A549 (cell line): ENCODE data around the gene SVIL. TPM values are rescaled to one million over a fixed set of nuclear protein-coding genes. Genes with fewer than 3 reads are reported as not detected.

Experiments used
- ATAC-seq, 2 experiments: fragments of 200-7000 bp in 1 of 2; fragments of >200 bp in 1 of 2; cut with Nextera tagmentation in 1 of 2; cut with Tn5 transposase in 1 of 2; 3 replicates each; pipeline versions ENCODE4 v1.8.0 to v1.9.1; 2018 to 2020; ENCODE audit warnings: mild to moderate bottlenecking in 1 of 2, moderate library complexity in 1 of 2
- CTCF ChIA-PET: fragments of 300-600 bp; sonication (Branson Sonifier 250); formaldehyde crosslinking; extraction: SDS; loops from one replicate; lab custom pipeline; 2021; ENCODE audit warnings: antibody characterized with exemption, inconsistent platforms; lab: Yijun Ruan, JAX
- POLR2A ChIA-PET: fragments of 350-600 bp; formaldehyde crosslinking; extraction: SDS; loops from one replicate; lab custom pipeline; 2021; ENCODE audit warnings: antibody characterized with exemption, inconsistent platforms; lab: Yijun Ruan, JAX
- DNase-seq, 2 experiments: peaks; one replicate each; pipeline versions ENCODE4 v3.0.0 to v3.0.0-alpha.2; 2011 to 2016; ENCODE audit warnings: low read depth in 1 of 2, low spot score in 1 of 2
- FAIRE-seq: peaks from 2 replicates; lab custom pipeline; 2011; peaks lifted over from hg19 to GRCh38; lab: Jason Lieb, UNC
- H3K27ac ChIP-seq, 2 experiments: fragments of >200 bp; sonication (Bioruptor Twin); formaldehyde crosslinking; 3 replicates each; pipeline ENCODE4 v1.5.1; 2016 to 2017
- H3K4me1 ChIP-seq: fragments of >200 bp; sonication (Bioruptor Twin); formaldehyde crosslinking; 3 replicates; pipeline ENCODE4 v1.6.1; 2016
- H3K4me2 ChIP-seq: fragments of >200 bp; sonication (Bioruptor Twin); formaldehyde crosslinking; 3 replicates; pipeline ENCODE4 v1.6.1; 2016
- H3K4me3 ChIP-seq: fragments of >200 bp; sonication (Bioruptor Twin); formaldehyde crosslinking; 3 replicates; pipeline ENCODE4 v1.5.1; 2016
- H3K9me3 ChIP-seq: fragments of >200 bp; sonication (Bioruptor Twin); formaldehyde crosslinking; 3 replicates; pipeline ENCODE4 v1.6.1; 2016
- CEBPB ChIP-seq, 2 experiments: fragments of >200 bp in 1 of 2; sonication (Bioruptor Twin) in 1 of 2; formaldehyde crosslinking in 1 of 2; IDR thresholded peaks; 2 replicates each; pipeline ENCODE4 v1.6.1; 2012 to 2016
- EHF ChIP-seq: fragments of 250-450 bp; sonication (Bioruptor Pico); IDR thresholded peaks from 2 replicates; pipeline ENCODE4 v1.5.0; 2020; ENCODE audit warnings: mild to moderate bottlenecking
- EHMT2 ChIP-seq: fragments of 200-600 bp; sonication (generic); IDR thresholded peaks from 2 replicates; pipeline ENCODE4 v1.6.1; 2016; ENCODE audit warnings: antibody characterized with exemption, low read depth, mild to moderate bottlenecking, moderate library complexity
- EP300 ChIP-seq, 2 experiments: fragments of >200 bp; sonication (Bioruptor Twin); formaldehyde crosslinking; IDR thresholded peaks; 2 replicates in 1 of 2; 3 replicates in 1 of 2; pipeline ENCODE4 v1.6.1; 2016 to 2017
- ESRRA ChIP-seq: fragments of 150-350 bp; IDR thresholded peaks from 2 replicates; pipeline ENCODE4 v1.6.1; 2014; ENCODE audit warnings: mild to moderate bottlenecking, low read length, borderline replicate concordance
- GATA3 ChIP-seq: IDR thresholded peaks from 2 replicates; pipeline ENCODE4 v1.6.1; 2012; ENCODE audit warnings: borderline replicate concordance
- HDAC2 ChIP-seq: fragments of 200-600 bp; sonication (generic); IDR thresholded peaks from 2 replicates; pipeline ENCODE4 v1.6.1; 2016
- HOXB5 ChIP-seq: fragments of 250-450 bp; sonication (Bioruptor Pico); IDR thresholded peaks from 2 replicates; pipeline ENCODE4 v1.5.0; 2020; ENCODE audit warnings: mild to moderate bottlenecking, moderate library complexity
- JUN ChIP-seq, 2 experiments: fragments of >200 bp; sonication (Bioruptor Twin); formaldehyde crosslinking; IDR thresholded peaks; 2 replicates in 1 of 2; 3 replicates in 1 of 2; pipeline ENCODE4 v1.6.1; 2016 to 2017
- JUNB ChIP-seq: fragments of >200 bp; sonication (Bioruptor Twin); formaldehyde crosslinking; IDR thresholded peaks from 2 replicates; pipeline ENCODE4 v1.6.1; 2016
- KDM1A ChIP-seq: fragments of 200-600 bp; sonication (generic); IDR thresholded peaks from 2 replicates; pipeline ENCODE4 v1.6.1; 2016; ENCODE audit warnings: low read depth, mild to moderate bottlenecking
- MAX ChIP-seq: IDR thresholded peaks from 2 replicates; pipeline ENCODE4 v1.6.1; 2012
- MAZ ChIP-seq: fragments of 150-350 bp; IDR thresholded peaks from 2 replicates; pipeline ENCODE4 v1.6.1; 2014; ENCODE audit warnings: antibody characterized with exemption, low read depth, low read length, borderline replicate concordance
- NPAS2 ChIP-seq: fragments of 250-450 bp; sonication (Bioruptor Pico); IDR thresholded peaks from 2 replicates; pipeline ENCODE4 v1.8.0; 2022; ENCODE audit warnings: mild to moderate bottlenecking, moderate library complexity, borderline replicate concordance
- PBX3 ChIP-seq: IDR thresholded peaks from 2 replicates; pipeline ENCODE4 v1.6.1; 2012
- PHF8 ChIP-seq: fragments of 200-600 bp; sonication (generic); IDR thresholded peaks from 2 replicates; pipeline ENCODE4 v1.6.1; 2016; ENCODE audit warnings: low read depth, mild to moderate bottlenecking, antibody characterized with exemption, moderate library complexity, borderline replicate concordance
- RAD21 ChIP-seq, 2 experiments: fragments of >200 bp in 1 of 2; sonication (Bioruptor Twin) in 1 of 2; formaldehyde crosslinking in 1 of 2; IDR thresholded peaks in 1 of 2; conservative IDR thresholded peaks in 1 of 2; 2 replicates in 1 of 2; 3 replicates in 1 of 2; pipeline ENCODE4 v1.6.1; 2012 to 2018; ENCODE audit warnings: inconsistent platforms in 1 of 2
- RARB ChIP-seq: fragments of 250-450 bp; sonication (Bioruptor Pico); IDR thresholded peaks from 2 replicates; pipeline ENCODE4 v1.8.0; 2021; ENCODE audit warnings: mild to moderate bottlenecking, moderate library complexity
- RNF2 ChIP-seq: fragments of 200-600 bp; sonication (generic); IDR thresholded peaks from 2 replicates; pipeline ENCODE4 v1.6.1; 2016; ENCODE audit warnings: low read depth, mild to moderate bottlenecking, antibody characterized with exemption, moderate library complexity, borderline replicate concordance
- TFCP2L1 ChIP-seq: fragments of 250-450 bp; sonication (Bioruptor Pico); IDR thresholded peaks from 2 replicates; pipeline ENCODE4 v1.5.0; 2021; ENCODE audit warnings: mild to moderate bottlenecking
- USF2 ChIP-seq: fragments of 450-650 bp; IDR thresholded peaks from 2 replicates; pipeline ENCODE4 v1.6.1; 2014; ENCODE audit warnings: antibody characterized with exemption
- ZC3H11A ChIP-seq: fragments of 450-650 bp; IDR thresholded peaks from 2 replicates; pipeline ENCODE4 v1.6.1; 2014; ENCODE audit warnings: antibody characterized with exemption, mild to moderate bottlenecking
- ZNF302 ChIP-seq: fragments of 250-450 bp; sonication (Bioruptor Pico); IDR thresholded peaks from 2 replicates; pipeline ENCODE4 v1.9.0; 2021; ENCODE audit warnings: inconsistent platforms, mild to moderate bottlenecking, moderate library complexity
- WGBS: methylation state at CpG from one replicate; pipeline ENCODE4 v1.1.6; 2017; ENCODE audit errors: missing lambda C conversion rate; 5-methylcytosine and 5-hydroxymethylcytosine counted together
- polyA plus RNA-seq, 4 experiments: library from polyadenylated mRNA; depleted of rRNA in 3 of 4; stranded (reverse); fragments of >200 nt; fragmentation: RNase III in 1 of 4; extraction: RNeasy Plus Mini Kit Qiagen cat#74134 plus additional on column Dnase treatment in 1 of 4; gene quantifications; 2 replicates in 3 of 4; 3 replicates in 1 of 4; pipeline ENCODE4 v1.2.3, GENCODE V29; 2011 to 2017

The SVIL gene
- polyA plus RNA-seq, 2 of the 4 experiments (the other 2 are of a cell fraction): 12.0 to 20.4 TPM

GRCh38 chr10:29648983-29649268 lies 14.2 kb upstream of the SVIL start:
- H3K4me3 ChIP-seq: no peak overlapping the region
- POLR2A ChIA-PET: no interaction called here
- TF ChIP-seq JUNB (0 out of 2 replicates have a peak, but pooled peaks have one; percentile 21), RNF2 (no peak), EP300 (IDR thresholded peaks at IDR 0.05) (peak in 1 of 2 experiments; percentile 22; a peak in 1 of 5 replicates), GATA3 (peak; percentile 39; the same call in 1 of the 2 replicates), ESRRA (no peak), CEBPB (IDR thresholded peaks at IDR 0.05) (peak in 1 of 2 experiments; percentile 32; a peak in 2 of 4 replicates), JUN (IDR thresholded peaks at IDR 0.05) (peak in 1 of 2 experiments; percentile 29; a peak in 1 of 5 replicates)
- no peak for FAIRE-seq
- H3K9me3 ChIP-seq: no peaks in the 10 kb centered on the region
- CTCF ChIA-PET: interaction anchor here (0.6 to 1.1 kb wide), 3 partner anchors 40 to 114 kb away, joined by 3 read pairs; no protein-coding TSS in a partner anchor
- peak overlapping the region; percentile 44 for H3K4me2 ChIP-seq
- ATAC-seq: peak; percentile 8 to 77; a peak in 3 of 6 replicates
- DNase-seq: peak in 1 of 2 experiments; percentile 61
- H3K4me1 ChIP-seq: peaks cover 40% of the 10 kb centered on the region
- 9% methylated on average over 1 of the region's 1 CpG for WGBS
- peak overlapping the region in 1 of 2 experiments; percentile 50; a peak in 3 of 6 replicates for H3K27ac ChIP-seq

GRCh38 chr10:29648114-29648982 lies 13.6 kb upstream of the SVIL start:
- Histone ChIP-seq H3K4me2 (peak overlapping the region; percentile 44), H3K4me3 (no peak overlapping the region), H3K9me3 (no peaks in the 10 kb centered on the region), H3K4me1 (peaks cover 40% of the 10 kb centered on the region), H3K27ac (peak overlapping the region in 1 of 2 experiments; percentile 50; a peak in 3 of 6 replicates)
- 51% methylated on average over 9 of the region's 9 CpGs for whole genome bisulfite sequencing
- FAIRE-seq: no peak
- no peak for DNase-seq
- CTCF ChIA-PET: interaction anchor here (0.6 to 2.0 kb wide), 3 partner anchors 10 to 210 kb away, joined by 3 to 5 read pairs (median 4); no protein-coding TSS in a partner anchor
- ATAC-seq: peak; percentile 15 to 45; a peak in 3 of 6 replicates
- POLR2A ChIA-PET: no interaction called here
- no peak for TF ChIP-seq MAX
- TF ChIP-seq EHMT2: no peak
- no peak for TF ChIP-seq USF2
- TF ChIP-seq HDAC2: no peak
- no peak for TF ChIP-seq ZNF302
- no peak for TF ChIP-seq HOXB5 (CRISPR knock-in tag)
- TF ChIP-seq PBX3: no peak

GRCh38 chr10:29647478-29647877 lies 12.7 kb upstream of the SVIL start:
- WGBS: 85% methylated on average over 5 of the region's 5 CpGs
- FAIRE-seq (peak; percentile 7), ATAC-seq (no peak), DNase-seq (no peak)
- Histone ChIP-seq H3K4me2 (no peak overlapping the region; the same call in 2 of the 3 replicates), H3K9me3 (no peaks in the 10 kb centered on the region), H3K4me3 (no peak overlapping the region), H3K4me1 (peaks cover 40% of the 10 kb centered on the region), H3K27ac (no peak overlapping the region)
- ChIA-PET POLR2A (no interaction called here), CTCF (interaction anchor here (0.7 to 2.0 kb wide), 5 partner anchors 8 to 211 kb away, joined by 3 to 5 read pairs (median 4); no protein-coding TSS in a partner anchor)
- no peak for TF ChIP-seq NPAS2 (CRISPR knock-in tag)
- no peak for TF ChIP-seq HDAC2

GRCh38 chr10:29646960-29647461 lies 12.2 kb upstream of the SVIL start:
- no peak for TF ChIP-seq RARB (CRISPR knock-in tag)
- TF ChIP-seq MAZ: no peak
- no peak for TF ChIP-seq PHF8
- TF ChIP-seq EHF (CRISPR knock-in tag): no peak
- TF ChIP-seq TFCP2L1 (CRISPR knock-in tag): no peak
- no peak for TF ChIP-seq ZC3H11A
- no peak for TF ChIP-seq RAD21 (conservative IDR thresholded peaks at IDR 0.05 in 1 of 2, IDR thresholded peaks at IDR 0.05 in 1 of 2)
- no peak for TF ChIP-seq JUN (IDR thresholded peaks at IDR 0.05)
- no peak for TF ChIP-seq KDM1A
- ATAC-seq (no peak; a peak in 1 of 6 replicates), FAIRE-seq (no peak), DNase-seq (no peak)
- peaks cover 40% of the 10 kb centered on the region for H3K4me1 ChIP-seq
- WGBS: 88% methylated on average over 3 of the region's 3 CpGs
- ChIA-PET CTCF (interaction anchor here (0.7 to 2.0 kb wide), 6 partner anchors 8 to 211 kb away, joined by 3 to 5 read pairs (median 4); no protein-coding TSS in a partner anchor), POLR2A (no interaction called here)
- no peaks in the 10 kb centered on the region for H3K9me3 ChIP-seq
- peak overlapping the region; percentile 41; the same call in 2 of the 3 replicates for H3K4me2 ChIP-seq
- H3K4me3 ChIP-seq: no peak overlapping the region
- peak overlapping the region in 1 of 2 experiments; percentile 22; a peak in 1 of 6 replicates for H3K27ac ChIP-seq
